ENCODE data around the gene SLAMF1.

- no peak for TF ChIP-seq CTCF (IDR thresholded peaks at IDR 0.05; ENCODE audit: insufficient read depth, low read length)
- no peak for TF ChIP-seq POLR2AphosphoS5 (IDR thresholded peaks at IDR 0.05; ENCODE audit: low read depth)
- TF ChIP-seq, protein P1, sequence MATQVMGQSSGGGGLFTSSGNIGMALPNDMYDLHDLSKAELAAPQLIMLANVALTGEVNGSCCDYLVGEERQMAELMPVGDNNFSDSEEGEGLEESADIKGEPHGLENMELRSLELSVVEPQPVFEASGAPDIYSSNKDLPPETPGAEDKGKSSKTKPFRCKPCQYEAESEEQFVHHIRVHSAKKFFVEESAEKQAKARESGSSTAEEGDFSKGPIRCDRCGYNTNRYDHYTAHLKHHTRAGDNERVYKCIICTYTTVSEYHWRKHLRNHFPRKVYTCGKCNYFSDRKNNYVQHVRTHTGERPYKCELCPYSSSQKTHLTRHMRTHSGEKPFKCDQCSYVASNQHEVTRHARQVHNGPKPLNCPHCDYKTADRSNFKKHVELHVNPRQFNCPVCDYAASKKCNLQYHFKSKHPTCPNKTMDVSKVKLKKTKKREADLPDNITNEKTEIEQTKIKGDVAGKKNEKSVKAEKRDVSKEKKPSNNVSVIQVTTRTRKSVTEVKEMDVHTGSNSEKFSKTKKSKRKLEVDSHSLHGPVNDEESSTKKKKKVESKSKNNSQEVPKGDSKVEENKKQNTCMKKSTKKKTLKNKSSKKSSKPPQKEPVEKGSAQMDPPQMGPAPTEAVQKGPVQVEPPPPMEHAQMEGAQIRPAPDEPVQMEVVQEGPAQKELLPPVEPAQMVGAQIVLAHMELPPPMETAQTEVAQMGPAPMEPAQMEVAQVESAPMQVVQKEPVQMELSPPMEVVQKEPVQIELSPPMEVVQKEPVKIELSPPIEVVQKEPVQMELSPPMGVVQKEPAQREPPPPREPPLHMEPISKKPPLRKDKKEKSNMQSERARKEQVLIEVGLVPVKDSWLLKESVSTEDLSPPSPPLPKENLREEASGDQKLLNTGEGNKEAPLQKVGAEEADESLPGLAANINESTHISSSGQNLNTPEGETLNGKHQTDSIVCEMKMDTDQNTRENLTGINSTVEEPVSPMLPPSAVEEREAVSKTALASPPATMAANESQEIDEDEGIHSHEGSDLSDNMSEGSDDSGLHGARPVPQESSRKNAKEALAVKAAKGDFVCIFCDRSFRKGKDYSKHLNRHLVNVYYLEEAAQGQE (IDR thresholded peaks at IDR 0.05; ENCODE audit: insufficient replicate concordance, low read depth), result no peak
Measured at GRCh38 chr1:160570840-160571239, 76.0 kb downstream of the SLAMF1 start.
